AG08396 (cell line): ENCODE results near the gene WNT8B.

ENCODE experiments used
- DNase-seq: peaks from one replicate; pipeline ENCODE4 v3.0.0; 2012; ENCODE audit warnings: low spot score, mixed read lengths

Gene WNT8B, protein sequence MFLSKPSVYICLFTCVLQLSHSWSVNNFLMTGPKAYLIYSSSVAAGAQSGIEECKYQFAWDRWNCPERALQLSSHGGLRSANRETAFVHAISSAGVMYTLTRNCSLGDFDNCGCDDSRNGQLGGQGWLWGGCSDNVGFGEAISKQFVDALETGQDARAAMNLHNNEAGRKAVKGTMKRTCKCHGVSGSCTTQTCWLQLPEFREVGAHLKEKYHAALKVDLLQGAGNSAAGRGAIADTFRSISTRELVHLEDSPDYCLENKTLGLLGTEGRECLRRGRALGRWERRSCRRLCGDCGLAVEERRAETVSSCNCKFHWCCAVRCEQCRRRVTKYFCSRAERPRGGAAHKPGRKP

GRCh38 chr10:100462709-100463108 is at the start of gene WNT8B:
TSS of gene WNT8B (plus strand) at chr10:100463009. CDS start at chr10:100463169, 160 bp downstream.
- DNase-seq = no peak

GRCh38 chr10:100413173-100413572 is 49.6 kb upstream of the WNT8B start:
- no peak for DNase-seq

DNA sequence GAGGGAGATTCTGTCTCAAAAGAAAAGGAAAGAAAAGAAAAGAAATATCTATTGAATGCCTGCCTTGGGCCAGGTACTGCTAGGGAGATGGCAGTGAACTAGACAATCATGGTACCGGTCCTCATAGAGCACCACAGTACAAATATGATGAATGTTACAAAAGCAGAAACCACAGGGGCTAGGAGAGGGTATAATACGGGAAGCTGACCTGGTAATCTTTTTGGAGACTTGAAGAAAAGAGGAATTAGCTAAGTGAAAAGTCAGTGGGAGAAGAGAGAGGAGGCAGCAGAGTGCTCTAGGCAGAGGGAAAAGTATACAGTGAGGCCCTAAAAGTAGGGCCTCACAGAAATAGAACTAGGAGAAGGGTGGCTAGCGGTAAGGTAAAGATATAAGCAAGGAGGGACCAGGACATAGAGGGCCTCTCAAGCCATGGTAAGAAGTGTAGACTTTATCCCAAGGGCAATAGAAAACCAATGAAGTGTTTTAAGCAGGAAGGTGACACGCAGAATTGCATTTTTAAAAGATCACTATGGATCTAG is 42.8 kb upstream of the WNT8B start:
- DNase-seq = no peak

DNA sequence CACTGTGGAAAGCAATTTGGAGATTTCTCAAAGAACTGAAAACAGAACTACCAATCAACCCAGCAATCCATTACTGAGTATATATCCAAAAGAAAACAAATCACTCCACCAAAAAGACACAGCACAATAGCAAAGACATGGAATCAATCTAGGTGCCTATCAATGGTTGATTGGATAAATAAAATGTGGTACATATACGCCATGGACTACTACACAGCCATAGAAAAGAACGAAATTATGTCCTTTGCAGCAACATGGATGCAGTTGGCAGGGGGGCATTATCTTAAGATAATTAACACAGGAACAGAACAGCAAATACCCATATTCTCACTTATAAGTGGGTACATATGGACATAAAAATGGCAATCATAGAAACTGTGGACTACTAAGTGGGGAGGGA is 35.4 kb upstream of the WNT8B start:
- no peak for DNase-seq

DNA sequence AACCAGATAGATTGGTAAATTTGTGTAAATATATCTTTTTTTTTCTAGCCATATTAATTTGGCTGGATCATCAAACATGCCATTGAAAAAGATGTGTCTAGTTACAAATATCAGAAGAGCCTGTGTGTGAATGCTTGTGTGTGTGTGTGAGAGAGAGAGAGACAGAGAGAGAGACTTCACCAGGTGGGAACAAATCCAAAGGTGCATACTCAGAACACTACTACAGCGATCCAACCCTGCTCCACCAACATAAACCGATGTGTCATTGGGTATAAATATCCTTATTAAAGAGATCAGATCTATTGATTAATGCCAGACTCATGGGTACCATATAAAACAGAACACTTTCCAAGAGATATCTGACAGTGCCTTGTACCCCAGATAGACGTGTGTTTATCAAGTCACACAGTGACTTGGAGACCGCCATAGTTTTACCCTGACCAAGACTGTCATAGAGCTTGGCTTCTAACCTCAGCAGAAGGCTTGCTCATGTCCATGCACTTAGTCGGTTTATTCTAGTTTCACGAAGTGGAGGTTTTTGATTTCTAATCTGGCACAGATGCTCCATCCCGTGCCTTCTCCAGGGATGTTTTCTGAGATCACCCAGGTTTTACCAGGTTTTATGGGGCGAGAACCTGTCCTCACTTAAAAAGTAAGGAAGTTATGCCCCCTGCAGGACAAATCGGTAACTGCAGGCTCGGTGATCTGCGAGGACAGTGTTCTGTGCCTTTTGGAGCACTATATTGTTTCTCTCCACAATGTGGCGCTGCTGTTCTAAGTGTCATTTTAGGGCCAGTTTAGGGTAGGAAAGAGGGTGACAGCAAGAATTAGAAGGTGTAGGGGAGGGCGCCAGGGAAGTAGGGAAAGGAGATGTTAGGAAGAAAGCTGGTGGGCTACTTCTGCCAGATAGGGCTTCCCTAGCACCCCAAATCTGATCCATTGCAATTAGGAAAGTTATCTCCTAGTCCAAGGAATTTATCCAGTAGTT is 29.3 kb upstream of the WNT8B start:
- DNase-seq = peak; percentile 83

GRCh38 chr10:100436255-100436654 is 26.6 kb upstream of the WNT8B start:
- DNase-seq = no peak

GRCh38 chr10:100438674-100439315 is 24.0 kb upstream of the WNT8B start:
- DNase-seq = no peak

- no peak for DNase-seq
Observed at GRCh38 chr10:100442548-100442947, 20.3 kb upstream of the WNT8B start.

- no peak for DNase-seq
Observed at GRCh38 chr10:100446130-100446761, 16.6 kb upstream of the WNT8B start.

GRCh38 chr10:100447663-100448062 is 15.1 kb upstream of the WNT8B start:
- no peak for DNase-seq

DNA sequence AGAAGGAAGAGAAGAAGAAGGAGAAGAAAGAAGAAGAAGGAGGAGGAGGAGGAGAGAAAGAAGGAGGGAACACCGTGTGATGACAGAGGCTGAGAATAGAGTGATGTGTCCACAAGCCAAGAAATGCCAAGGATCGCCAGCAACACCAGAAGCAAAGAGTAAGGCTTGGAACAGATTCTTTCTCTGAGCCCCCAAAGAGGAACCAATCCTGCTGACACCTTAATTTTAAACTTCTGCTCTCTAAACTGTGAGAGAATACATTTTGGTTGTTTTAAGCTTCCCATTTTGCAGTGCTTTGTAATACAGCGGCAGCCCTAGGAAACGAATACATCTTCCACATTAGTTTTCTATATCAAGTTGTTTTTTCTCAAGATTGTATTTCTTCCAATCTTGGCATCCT is 13.9 kb upstream of the WNT8B start:
- DNase-seq = no peak

GRCh38 chr10:100468322-100468721 is 5.5 kb downstream of the WNT8B start:
- no peak for DNase-seq

- no peak for DNase-seq
Observed at GRCh38 chr10:100468978-100469377, 6.2 kb downstream of the WNT8B start.

DNA sequence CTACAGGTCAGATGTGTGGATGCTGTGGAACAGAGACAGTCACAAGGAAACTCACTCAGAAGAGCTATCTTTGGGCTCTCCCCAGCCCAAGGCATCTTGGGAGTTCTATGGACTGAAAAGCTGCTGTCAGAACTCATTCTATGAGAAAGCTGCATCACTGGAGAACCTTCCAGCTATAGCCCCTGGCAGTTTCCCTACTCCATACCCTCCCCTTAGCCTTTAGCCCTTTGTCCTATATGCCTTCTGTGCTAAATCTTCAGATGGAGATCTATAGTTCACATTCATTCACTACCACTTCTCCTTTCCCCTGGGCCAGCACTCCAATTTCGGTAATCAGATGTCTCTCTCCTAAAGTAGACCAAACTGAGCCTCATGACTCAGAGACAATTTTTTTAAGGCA is 6.9 kb downstream of the WNT8B start:
- DNase-seq = no peak

GRCh38 chr10:100470367-100470766 is 7.6 kb downstream of the WNT8B start:
- no peak for DNase-seq

GRCh38 chr10:100477970-100478369 is 15.2 kb downstream of the WNT8B start:
- DNase-seq = no peak

GRCh38 chr10:100479037-100479436 is 16.2 kb downstream of the WNT8B start:
- DNase-seq = no peak

- DNase-seq = no peak
Observed at GRCh38 chr10:100480002-100480401, 17.2 kb downstream of the WNT8B start.

- peak; percentile 92 for DNase-seq
Observed at GRCh38 chr10:100481462-100482081, 18.8 kb downstream of the WNT8B start.

DNA sequence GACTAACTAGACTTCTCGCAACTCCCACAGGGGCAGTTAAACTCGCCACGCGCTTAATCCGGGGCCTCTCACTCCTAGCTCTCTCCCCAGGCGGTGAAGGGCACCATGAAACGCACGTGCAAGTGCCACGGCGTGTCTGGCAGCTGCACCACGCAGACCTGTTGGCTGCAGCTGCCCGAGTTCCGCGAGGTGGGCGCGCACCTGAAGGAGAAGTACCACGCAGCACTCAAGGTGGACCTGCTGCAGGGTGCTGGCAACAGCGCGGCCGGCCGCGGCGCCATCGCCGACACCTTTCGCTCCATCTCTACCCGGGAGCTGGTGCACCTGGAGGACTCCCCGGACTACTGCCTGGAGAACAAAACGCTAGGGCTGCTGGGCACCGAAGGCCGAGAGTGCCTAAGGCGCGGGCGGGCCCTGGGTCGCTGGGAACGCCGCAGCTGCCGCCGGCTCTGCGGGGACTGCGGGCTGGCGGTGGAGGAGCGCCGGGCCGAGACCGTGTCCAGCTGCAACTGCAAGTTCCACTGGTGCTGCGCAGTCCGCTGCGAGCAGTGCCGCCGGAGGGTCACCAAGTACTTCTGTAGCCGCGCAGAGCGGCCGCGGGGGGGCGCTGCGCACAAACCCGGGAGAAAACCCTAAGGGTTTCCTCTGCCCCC is 19.5 kb downstream of the WNT8B start:
- peak; percentile 81 for DNase-seq

DNA sequence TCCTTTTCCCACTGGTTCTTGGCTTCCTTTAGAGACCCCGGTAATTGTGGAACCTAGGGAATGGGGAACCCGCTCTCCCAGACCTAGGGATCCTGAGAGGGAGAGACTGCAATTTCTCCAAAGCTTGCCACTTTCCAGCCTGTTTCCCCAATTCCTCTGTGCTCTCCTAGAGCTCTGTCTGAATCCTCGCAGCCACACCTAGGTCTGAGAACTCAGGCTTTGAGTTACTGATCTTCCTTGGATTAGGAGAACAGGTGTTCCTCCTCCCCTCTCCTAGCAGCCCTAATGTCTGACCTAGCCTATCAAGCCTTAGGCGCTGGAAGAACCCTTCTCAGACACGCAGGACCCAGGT is 20.0 kb downstream of the WNT8B start:
- no peak for DNase-seq
